Stimulated activated CD4-positive, alpha-beta T cell treated with anti-CD3 and anti-CD28 coated beads, Interleukin-2, amount 100 ng/mL, for 48 hours (primary cell): ENCODE results near the gene S1PR2.
"Not testable (repeated sequence)": the region's sequence is repeated elsewhere in the genome, so short reads cannot be mapped to it uniquely, and the experiment has no call there.

ENCODE experiments used
- DNase-seq, 2 donors: peaks; one replicate each; pipeline ENCODE4 v3.0.0-alpha.2; 2020

Gene S1PR2

GRCh38 chr19:10252707-10253106 is 21.6 kb upstream of the S1PR2 start:
- no peak for DNase-seq

- peak; percentile 87 to 93 for DNase-seq
Observed at GRCh38 chr19:10251792-10252694, 20.9 kb upstream of the S1PR2 start, which contains the start of gene MRPL4. Gene MRPL4, plus strand, starts transcription at chr19:10252214. Its CDS starts 40 bp downstream, at chr19:10252254.

GRCh38 chr19:10246511-10246910 is 15.4 kb upstream of the S1PR2 start:
- DNase-seq: no peak

- DNase-seq: no peak
Observed at GRCh38 chr19:10245189-10245939, 14.2 kb upstream of the S1PR2 start.

GRCh38 chr19:10243606-10244005 is 12.5 kb upstream of the S1PR2 start:
- DNase-seq: no peak

- not testable (repeated sequence) for DNase-seq
Observed at GRCh38 chr19:10241826-10242449, 10.8 kb upstream of the S1PR2 start.

GRCh38 chr19:10238172-10238783 is 7.1 kb upstream of the S1PR2 start:
- DNase-seq: no peak

GRCh38 chr19:10237702-10238101 is 6.6 kb upstream of the S1PR2 start:
- no peak for DNase-seq

GRCh38 chr19:10235409-10235808 is 4.3 kb upstream of the S1PR2 start:
- DNase-seq: not testable (repeated sequence)

GRCh38 chr19:10235003-10235402 is 3.9 kb upstream of the S1PR2 start:
- no peak for DNase-seq

GRCh38 chr19:10233946-10234345 is 2.8 kb upstream of the S1PR2 start:
- DNase-seq: no peak

- no peak for DNase-seq
Observed at GRCh38 chr19:10231612-10232228, 589 bp upstream of the S1PR2 start.

- peak; percentile 41 to 48 for DNase-seq
Observed at GRCh38 chr19:10230173-10230860, 814 bp downstream of the S1PR2 start.

- no peak for DNase-seq
Observed at GRCh38 chr19:10228920-10229319, 2.2 kb downstream of the S1PR2 start.

- DNase-seq: no peak
Observed at GRCh38 chr19:10228393-10228792, 2.7 kb downstream of the S1PR2 start.

- no peak for DNase-seq
Observed at GRCh38 chr19:10227026-10227971, 3.8 kb downstream of the S1PR2 start.

- DNase-seq: no peak
Observed at GRCh38 chr19:10226376-10227025, 4.6 kb downstream of the S1PR2 start.

- no peak for DNase-seq
Observed at GRCh38 chr19:10226021-10226375, 5.1 kb downstream of the S1PR2 start.

GRCh38 chr19:10224337-10224736 is 6.8 kb downstream of the S1PR2 start:
- no peak for DNase-seq
